GM12878 (cell line): ENCODE data around the gene INCA1. TPM values are rescaled to one million over a fixed set of nuclear protein-coding genes. Genes with fewer than 3 reads are reported as not detected.

Experiments
- ATAC-seq: fragments of 200-7000 bp; cut with Tn5 transposase; 3 replicates; pipeline ENCODE4 v1.9.1; 2020; ENCODE audit warnings: mild to moderate bottlenecking, moderate library complexity
- BruUV-seq: library from RNA; stranded (reverse); fragments of 400-500 nt; replicated peaks from 2 replicates; lab custom pipeline; 2021; lab: Mats Ljungman, UMichigan
- CTCF ChIA-PET: fragments of 300-600 bp; sonication (Branson Sonifier 250); formaldehyde crosslinking; extraction: SDS; loops from one replicate; lab custom pipeline; 2021; ENCODE audit warnings: inconsistent platforms; lab: Yijun Ruan, JAX
- POLR2A ChIA-PET: fragments of 350-600 bp; formaldehyde crosslinking; extraction: SDS; loops from one replicate; lab custom pipeline; 2021; ENCODE audit warnings: inconsistent platforms; lab: Charles Lee
- RAD21 ChIA-PET: fragments of 300-600 bp; sonication (Branson Sonifier 250); formaldehyde crosslinking; loops from one replicate; lab custom pipeline; 2023; ENCODE audit warnings: antibody characterized with exemption; ENCODE audit not compliant: unreplicated experiment; lab: Charles Lee
- SMC1A ChIA-PET: fragments of 300-600 bp; sonication (Branson Sonifier 250); formaldehyde crosslinking; loops from one replicate; lab custom pipeline; 2023; ENCODE audit not compliant: unreplicated experiment, uncharacterized antibody; lab: Charles Lee
- DNase-seq: peaks from one replicate; pipeline ENCODE4 v3.0.0-alpha.2; 2011; ENCODE audit warnings: low read depth, low spot score
- FAIRE-seq: peaks from 3 replicates; lab custom pipeline; 2011; peaks lifted over from hg19 to GRCh38; lab: Jason Lieb, UNC
- H2AFZ ChIP-seq: 2 replicates; pipeline ENCODE4 v1.6.0; 2011; ENCODE audit warnings: low read depth, low read length, control low read depth; ENCODE audit not compliant: control insufficient read depth
- H3K27ac ChIP-seq: 2 replicates; pipeline ENCODE4 v1.5.1; 2011; ENCODE audit warnings: control low read depth; ENCODE audit not compliant: control insufficient read depth, insufficient read depth
- H3K27me3 ChIP-seq, 2 experiments: replicated peaks in 1 of 2; 2 replicates each; pipeline versions ENCODE4 v1.6.0 to v1.6.1; 2011; ENCODE audit warnings: low read length in 1 of 2; ENCODE audit not compliant: control insufficient read depth in 2 of 2, insufficient read depth in 2 of 2
- H3K36me3 ChIP-seq, 2 experiments: 2 replicates each; pipeline ENCODE4 v1.5.1; 2011; ENCODE audit warnings: low read length in 1 of 2; ENCODE audit not compliant: control insufficient read depth in 2 of 2, insufficient read depth in 2 of 2
- H3K4me1 ChIP-seq: 2 replicates; pipeline ENCODE4 v1.6.1; 2011; ENCODE audit warnings: mild to moderate bottlenecking, low read length, moderate library complexity, mixed read lengths; ENCODE audit not compliant: control insufficient read depth, insufficient read depth
- H3K4me2 ChIP-seq: 2 replicates; pipeline ENCODE4 v1.6.0; 2011; ENCODE audit warnings: control low read depth; ENCODE audit not compliant: control insufficient read depth, insufficient read depth
- H3K4me3 ChIP-seq: fragments of 200-600 bp; sonication (generic); 2 replicates; pipeline ENCODE4 v1.5.1; 2016
- H3K79me2 ChIP-seq: 2 replicates; pipeline ENCODE4 v1.6.0; 2011; ENCODE audit warnings: low read length; ENCODE audit not compliant: control insufficient read depth, insufficient read depth
- H3K9ac ChIP-seq: 2 replicates; pipeline ENCODE4 v1.8.0; 2011; ENCODE audit warnings: low read length, control low read depth, mixed read lengths; ENCODE audit not compliant: control insufficient read depth, insufficient read depth
- H3K9me3 ChIP-seq: replicated peaks from 3 replicates; pipeline ENCODE4 v1.5.1; 2011; ENCODE audit warnings: mild to moderate bottlenecking, low read length; ENCODE audit not compliant: control insufficient read depth, insufficient read depth
- H4K20me1 ChIP-seq: 2 replicates; pipeline ENCODE4 v1.6.0; 2011; ENCODE audit not compliant: control insufficient read depth, insufficient read depth
- ATF2 ChIP-seq: IDR thresholded peaks from 2 replicates; pipeline ENCODE4 v1.6.1; 2012; ENCODE audit warnings: low read length, inconsistent platforms
- BHLHE40 ChIP-seq, 2 experiments: fragments of 450-650 bp in 1 of 2; IDR thresholded peaks; 2 replicates each; pipeline ENCODE4 v1.6.1; 2011 to 2017; ENCODE audit warnings: low read depth in 2 of 2, borderline replicate concordance in 1 of 2, improper control_type of control experiment in 1 of 2, low read length in 1 of 2, mild to moderate bottlenecking in 1 of 2
- CEBPB ChIP-seq, 2 experiments: fragments of 150-350 bp in 1 of 2; IDR thresholded peaks; 2 replicates each; pipeline ENCODE4 v1.6.1; 2012 to 2014; ENCODE audit warnings: low read depth in 2 of 2, low read length in 2 of 2, borderline replicate concordance in 1 of 2, inconsistent platforms in 1 of 2
- CEBPZ ChIP-seq: fragments of 150-350 bp; IDR thresholded peaks from 2 replicates; pipeline ENCODE4 v1.6.1; 2016; ENCODE audit warnings: low read depth, low read length
- CHD1 ChIP-seq: IDR thresholded peaks from 2 replicates; pipeline ENCODE4 v1.6.1; 2012; ENCODE audit warnings: low read depth, low read length, improper control_type of control experiment
- IKZF1 ChIP-seq: fragments of 450-650 bp; conservative IDR thresholded peaks from 2 replicates; pipeline ENCODE4 v1.6.1; 2017; ENCODE audit warnings: antibody characterized with exemption, mild to moderate bottlenecking
- MEF2A ChIP-seq: IDR thresholded peaks from 2 replicates; pipeline ENCODE4 v1.6.1; 2011; ENCODE audit warnings: low read depth, mild to moderate bottlenecking, low read length, moderate library complexity; ENCODE audit not compliant: insufficient read depth
- POLR2A ChIP-seq: IDR thresholded peaks from 2 replicates; pipeline ENCODE4 v1.6.1; 2011; ENCODE audit warnings: low read depth, mild to moderate bottlenecking, low read length
- POLR2AphosphoS2 ChIP-seq: IDR thresholded peaks from 2 replicates; pipeline ENCODE4 v1.6.1; 2011; ENCODE audit warnings: low read depth, mild to moderate bottlenecking, low read length, improper control_type of control experiment, moderate library complexity
- POU2F2 ChIP-seq: IDR thresholded peaks from 3 replicates; pipeline ENCODE4 v1.6.1; 2011; ENCODE audit warnings: low read depth, mild to moderate bottlenecking, low read length, borderline replicate concordance
- RELB ChIP-seq: fragments of 450-650 bp; IDR thresholded peaks from 2 replicates; pipeline ENCODE4 v1.6.1; 2017; ENCODE audit warnings: low read depth, mild to moderate bottlenecking, moderate library complexity
- SMAD1 ChIP-seq: fragments of 450-650 bp; IDR thresholded peaks from 2 replicates; pipeline ENCODE4 v1.6.1; 2018; ENCODE audit warnings: mild to moderate bottlenecking, low read depth; ENCODE audit not compliant: partially characterized antibody
- TCF12 ChIP-seq: IDR thresholded peaks from 2 replicates; pipeline ENCODE4 v1.6.1; 2011; ENCODE audit warnings: low read depth, mild to moderate bottlenecking, low read length
- WGBS: methylation state at CpG from one replicate; pipeline ENCODE4 v1.1.6; 2016; ENCODE audit warnings: low lambda C conversion rate; ENCODE audit not compliant: insufficient replicate concordance, insufficient coverage; ENCODE audit errors: missing lambda C conversion rate; 5-methylcytosine and 5-hydroxymethylcytosine counted together
- in situ Hi-C: fragments of 300-500 bp; cut with MboI; formaldehyde crosslinking; loops from 9 replicates; pipeline ENCODE4 v1.14.3; 2018; ENCODE audit warnings: mixed read lengths
- intact Hi-C: fragments of 100-400 bp; cut with micrococcal nuclease; formaldehyde crosslinking; loops from one replicate; pipeline ENCODE4 v1.14.2; 2022; ENCODE audit not compliant: unreplicated experiment
- polyA plus RNA-seq, 11 experiments: library from polyadenylated mRNA; depleted of rRNA in 4 of 11; unstranded in 6 of 11; stranded (reverse) in 5 of 11; fragments of >200 nt; fragmentation: Nextera tagmentation in 4 of 11; fragmentation: Illumina TruSeq in 1 of 11; extraction: Ambion mirVana in 4 of 11; extraction: Trizol in 1 of 11; gene quantifications; 1 replicate in 1 of 11; 2 replicates in 10 of 11; pipeline versions ENCODE4 v1.2.1 to v1.2.3, GENCODE V29; 2011 to 2016; ENCODE audit warnings: inconsistent platforms in 2 of 11, missing spikeins in 2 of 11, low read depth in 1 of 11
- total RNA-seq, 4 experiments: library from RNA; depleted of rRNA in 3 of 4; stranded (reverse); fragments of >200 nt in 3 of 4; fragmentation: Illumina TruSeq in 1 of 4; extraction: Trizol in 1 of 4; gene quantifications; 2 replicates each; pipeline versions ENCODE4 v1.2.1 to v1.2.3, GENCODE V29; 2013 to 2021

The INCA1 gene
- total and polyA plus RNA-seq, 10 of the 15 experiments (the other 5 are each of a cell fraction or from before 2014, with no cell fraction given): 0.19 to 1.8 (median 0.45) TPM

- TF ChIP-seq RELB (no peak), CHD1 (no peak), POLR2A (peak; percentile 91), MEF2A (0 out of 2 replicates have a peak, but pooled peaks have one; percentile 7), CEBPZ (peak; percentile 23; the same call in 1 of the 2 replicates), POU2F2 (peak; percentile 88)
These were observed 52.7 kb downstream of the INCA1 start (continued) for GRCh38 chr17:4944554-4945175.

GRCh38 chr17:4944163-4944553 is 53.2 kb downstream of the INCA1 start:
- Histone ChIP-seq H4K20me1 (peaks cover 5% of the 10 kb centered on the region), H3K27me3 (no peaks in the 10 kb centered on the region), H3K4me3 (peak overlapping the region; percentile 96), H2AFZ (no peak overlapping the region), H3K4me1 (peaks cover 36% of the 10 kb centered on the region), H3K9me3 (no peaks in the 10 kb centered on the region), H3K36me3 (peaks cover 20 to 22% of the 10 kb centered on the region in 2 experiments), H3K27ac (peak overlapping the region; percentile 100), H3K9ac (peak overlapping the region; percentile 100), H3K4me2 (peak overlapping the region; percentile 55), H3K79me2 (peaks cover 87% of the 10 kb centered on the region)
- intact Hi-C loops (loop anchor here (5.0 kb wide), 1 partner anchor 293 kb away; no protein-coding TSS in a partner anchor), in situ Hi-C loops (no loop called here)
- FAIRE-seq (no peak), ATAC-seq (peak; percentile 42), DNase-seq (no peak)
- RAD21 ChIA-PET: interaction anchor here (9.8 kb wide), 1 partner anchor 21 kb away, joined by 73 read pairs; the partner anchor contains the start of gene SPAG7
- 0% methylated on average over 3 of the region's 3 CpGs for WGBS
- SMC1A ChIA-PET: interaction anchor here (7.1 kb wide), 1 partner anchor 23 kb away, joined by 50 read pairs; the partner anchor contains the start of gene SPAG7
- POLR2A ChIA-PET: interaction anchor here (17.5 kb wide), 1 partner anchor 21 kb away, joined by 272 read pairs; the partner anchor contains the start of gene SPAG7
- CTCF ChIA-PET: interaction anchor here (0.6 kb wide), 1 partner anchor 23 kb away, joined by 3 read pairs; the partner anchor contains the start of gene SPAG7
- no TSS peak for BruUV-seq
- TF ChIP-seq POLR2AphosphoS2 (peak; percentile 24; the same call in 1 of the 2 replicates), CEBPB (IDR thresholded peaks at IDR 0.05; ENCODE audit: borderline replicate concordance in 1 of 2, low read depth in 2 of 2, low read length in 2 of 2) (no peak), BHLHE40 (IDR thresholded peaks at IDR 0.05; ENCODE audit: borderline replicate concordance in 1 of 2, low read depth in 2 of 2, low read length in 1 of 2) (0 out of 4 replicates have a peak, but pooled peaks of 1 of the 2 experiments have one; percentile 26), TCF12 (0 out of 2 replicates have a peak, but pooled peaks have one; percentile 16), SMAD1 (peak; percentile 63), IKZF1 (peak; percentile 51), ATF2 (no peak)
